ENCODE measurements around the gene NRG3.

GRCh38 chr10:82084904-82085303 is 209.9 kb downstream of the NRG3 start:
- TF ChIP-seq CTCF (IDR thresholded peaks at IDR 0.05) (no peak), POLR2A (IDR thresholded peaks at IDR 0.05) (no peak)
